ENCODE data around the gene SHISA6. TPM values are rescaled to one million over a fixed set of nuclear protein-coding genes. Genes with fewer than 3 reads are reported as not detected.

Gene SHISA6
- total RNA-seq, 1 donor from 2014 or later, result not detected

- no peak for DNase-seq (ENCODE audit: low read depth in 2 of 2)
These were observed 274.9 kb downstream of the SHISA6 start for GRCh38 chr17:11515901-11516300.

GRCh38 chr17:11535231-11535630 lies 294.2 kb downstream of the SHISA6 start:
- DNase-seq (ENCODE audit: low read depth in 2 of 2), result no peak

DNA sequence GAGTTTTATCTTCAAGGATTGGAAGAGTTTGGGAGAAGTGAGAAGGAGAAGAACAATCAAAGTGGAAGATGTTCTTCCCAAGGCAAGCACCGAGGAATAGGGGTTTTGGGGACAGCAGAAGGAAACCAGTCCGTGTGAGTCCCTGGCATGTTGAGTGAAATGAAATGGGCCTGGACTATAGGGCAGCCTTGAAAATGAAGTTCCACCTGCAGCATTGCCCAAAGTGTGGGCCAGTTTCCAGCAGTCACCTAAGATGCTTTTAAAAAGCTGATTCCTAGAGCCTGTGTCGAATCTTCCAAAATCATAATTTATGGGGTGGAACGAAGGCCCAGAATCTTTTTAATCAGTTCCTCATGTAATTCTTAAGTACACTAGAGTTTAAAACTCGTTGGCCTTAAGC lies 297.4 kb downstream of the SHISA6 start:
- DNase-seq (ENCODE audit: low read depth in 2 of 2), result no peak

GRCh38 chr17:11539637-11540036 lies 298.6 kb downstream of the SHISA6 start:
- no peak for DNase-seq (ENCODE audit: low read depth in 2 of 2)

DNA sequence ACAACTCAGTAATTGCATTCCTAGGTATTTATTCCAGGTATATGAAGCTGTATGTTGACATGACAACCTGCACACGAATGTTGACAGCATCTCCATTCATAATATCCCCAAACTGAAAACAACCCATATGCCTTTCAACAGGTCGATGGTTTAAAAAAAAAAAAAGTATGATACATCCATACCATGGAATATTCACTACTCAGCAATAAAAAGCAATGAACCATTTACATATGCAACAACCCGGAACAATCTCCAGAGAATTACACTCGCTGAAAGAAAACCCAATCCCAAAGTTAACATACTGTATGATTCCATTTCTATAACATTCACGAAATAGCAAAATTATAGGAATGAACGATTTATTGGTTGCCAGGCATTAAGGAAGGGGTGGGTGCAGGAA lies 304.0 kb downstream of the SHISA6 start:
- no peak for DNase-seq (ENCODE audit: low read depth in 2 of 2)

- no peak for DNase-seq (ENCODE audit: low read depth in 2 of 2)
These were observed 304.7 kb downstream of the SHISA6 start for GRCh38 chr17:11545696-11546095.

DNA sequence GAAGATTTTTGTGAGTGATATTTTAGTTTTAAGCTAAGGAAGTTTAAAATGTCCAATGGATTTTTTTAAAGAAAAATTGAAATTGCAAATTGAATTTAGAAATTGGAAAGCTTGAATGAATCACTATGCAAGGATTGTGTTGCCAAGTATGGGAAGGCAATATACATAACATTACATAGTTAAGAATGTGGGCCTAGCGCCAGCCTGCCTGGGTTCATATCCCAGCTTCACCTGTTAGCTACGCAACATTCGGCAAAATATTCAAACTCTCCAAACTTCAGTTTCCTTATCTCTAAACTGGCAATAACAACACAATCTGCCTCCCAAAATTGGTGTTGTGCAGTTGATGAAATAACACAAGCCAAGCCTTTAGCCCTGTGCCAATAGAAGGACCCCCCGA lies 306.8 kb downstream of the SHISA6 start:
- no peak for DNase-seq (ENCODE audit: low read depth in 2 of 2)

GRCh38 chr17:11548398-11548797 lies 307.4 kb downstream of the SHISA6 start:
- DNase-seq (ENCODE audit: low read depth in 2 of 2), result no peak

DNA sequence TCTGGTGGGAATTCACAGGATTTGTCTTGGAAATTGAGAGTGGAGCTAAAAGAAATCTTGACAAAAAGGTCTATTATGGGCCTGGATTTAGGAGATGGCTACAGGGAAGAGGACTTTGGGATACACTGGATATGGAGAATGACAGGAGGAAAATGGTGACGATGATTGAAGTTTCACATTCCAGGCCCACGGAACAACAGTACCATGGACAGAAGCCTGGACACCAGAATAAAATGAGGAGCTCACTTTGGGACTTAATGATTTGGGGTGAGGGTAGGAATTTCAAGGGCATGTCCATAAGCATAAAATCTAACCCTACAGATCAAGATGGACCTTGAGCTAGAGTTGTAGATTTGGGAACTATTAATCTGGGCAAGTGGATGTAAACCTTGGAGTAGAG lies 309.4 kb downstream of the SHISA6 start:
- DNase-seq (ENCODE audit: low read depth in 2 of 2), result no peak

DNA sequence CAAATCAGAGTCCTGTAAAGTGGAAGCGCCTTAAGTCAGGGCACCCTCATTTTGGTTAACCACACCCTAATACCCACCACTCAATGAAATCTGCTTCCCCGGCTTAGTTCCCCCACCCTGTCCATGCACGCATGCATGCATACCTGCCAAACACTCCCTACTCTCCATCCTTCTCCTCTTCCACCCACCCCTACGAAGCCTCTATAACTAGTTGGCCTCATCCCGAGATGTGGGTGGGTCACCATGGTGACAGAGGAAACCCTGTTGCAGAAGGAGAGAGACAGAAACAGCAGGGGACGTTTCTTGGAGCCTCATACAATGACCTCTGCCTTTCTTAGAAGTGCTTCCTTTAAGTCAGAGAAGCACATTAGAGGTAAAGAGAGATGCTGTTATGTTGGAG lies 310.4 kb downstream of the SHISA6 start:
- no peak for DNase-seq (ENCODE audit: low read depth in 2 of 2)

DNA sequence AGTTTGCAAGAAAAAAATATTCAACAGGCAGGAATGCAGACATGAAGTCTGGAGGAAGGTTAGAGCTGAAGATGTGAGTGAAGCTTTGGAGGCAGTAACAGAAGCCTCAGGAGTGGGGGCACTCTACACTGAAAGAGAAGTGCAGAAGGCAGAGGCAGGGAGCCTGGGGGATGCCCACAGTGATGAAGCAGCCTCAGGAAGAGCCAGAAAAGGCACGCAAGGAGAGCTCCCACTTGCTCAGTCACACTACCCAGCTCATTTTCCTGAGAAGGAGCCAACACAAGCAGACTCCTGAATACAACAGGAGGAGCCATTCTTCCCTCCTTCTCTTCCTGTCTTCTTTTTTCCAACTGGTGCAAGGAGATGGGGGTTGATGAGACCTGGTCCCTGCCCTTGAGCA lies 312.1 kb downstream of the SHISA6 start:
- DNase-seq (ENCODE audit: low read depth in 2 of 2), result no peak

DNA sequence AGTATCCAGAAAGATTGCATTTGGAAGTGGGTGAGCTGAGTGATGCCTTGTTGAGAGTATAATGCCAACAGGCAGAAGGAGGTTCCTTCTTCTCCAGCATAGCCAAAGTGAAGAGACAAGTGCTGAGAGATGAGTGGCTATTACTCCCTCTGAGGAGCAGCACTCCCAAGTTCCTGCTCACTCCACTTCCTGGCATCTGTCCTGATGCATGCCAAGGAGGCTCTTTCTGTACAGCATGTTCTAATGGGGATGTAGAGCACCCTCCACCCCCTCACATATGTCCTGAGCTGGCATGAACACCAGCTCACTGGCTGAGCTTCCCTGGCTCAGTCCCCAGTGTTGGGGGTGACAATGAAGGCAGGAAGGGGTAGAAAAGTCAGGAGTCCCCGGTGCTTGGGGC lies 313.0 kb downstream of the SHISA6 start:
- no peak for DNase-seq (ENCODE audit: low read depth in 2 of 2)

DNA sequence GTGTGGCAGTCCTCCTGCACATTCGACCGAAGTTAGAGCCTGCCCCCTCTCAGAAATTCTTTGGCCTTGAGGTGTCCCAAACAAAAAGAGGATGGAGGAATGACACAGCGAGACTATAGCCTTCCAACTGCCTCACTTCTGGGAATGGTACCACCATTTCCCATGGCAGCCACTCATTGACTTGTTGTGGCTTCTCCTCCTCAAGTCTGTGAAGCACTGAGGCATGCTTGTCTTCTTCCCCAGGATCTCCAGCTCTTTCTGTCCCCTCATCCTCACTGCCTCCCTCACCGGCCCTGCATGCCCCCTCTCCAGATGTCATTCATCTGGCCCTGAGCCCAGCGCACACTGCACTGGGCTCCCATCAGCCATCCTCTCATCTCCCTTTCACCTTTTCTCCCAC lies 313.5 kb downstream of the SHISA6 start:
- DNase-seq (ENCODE audit: low read depth in 2 of 2), result no peak

DNA sequence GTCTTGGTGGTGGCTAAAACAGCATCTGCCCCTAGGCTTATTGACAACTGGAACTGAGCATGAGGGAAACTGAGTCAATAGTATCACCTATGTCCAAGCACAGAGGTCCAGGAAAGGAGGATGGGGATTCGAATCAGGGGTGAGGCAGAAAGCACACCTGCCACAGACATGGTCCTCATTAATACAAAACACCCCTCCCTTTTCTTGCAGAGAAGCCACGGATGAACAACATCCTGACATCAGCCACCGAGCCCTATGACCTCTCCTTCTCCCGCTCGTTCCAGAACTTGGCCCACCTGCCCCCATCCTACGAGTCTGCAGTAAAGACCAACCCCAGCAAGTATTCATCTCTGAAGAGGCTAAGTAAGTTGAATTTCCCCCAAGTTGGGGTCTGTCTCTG lies 314.5 kb downstream of the SHISA6 start:
- DNase-seq (ENCODE audit: low read depth in 2 of 2), result no peak

GRCh38 chr17:11557727-11558452 lies 316.9 kb downstream of the SHISA6 start:
- DNase-seq (ENCODE audit: low read depth in 2 of 2), result no peak

DNA sequence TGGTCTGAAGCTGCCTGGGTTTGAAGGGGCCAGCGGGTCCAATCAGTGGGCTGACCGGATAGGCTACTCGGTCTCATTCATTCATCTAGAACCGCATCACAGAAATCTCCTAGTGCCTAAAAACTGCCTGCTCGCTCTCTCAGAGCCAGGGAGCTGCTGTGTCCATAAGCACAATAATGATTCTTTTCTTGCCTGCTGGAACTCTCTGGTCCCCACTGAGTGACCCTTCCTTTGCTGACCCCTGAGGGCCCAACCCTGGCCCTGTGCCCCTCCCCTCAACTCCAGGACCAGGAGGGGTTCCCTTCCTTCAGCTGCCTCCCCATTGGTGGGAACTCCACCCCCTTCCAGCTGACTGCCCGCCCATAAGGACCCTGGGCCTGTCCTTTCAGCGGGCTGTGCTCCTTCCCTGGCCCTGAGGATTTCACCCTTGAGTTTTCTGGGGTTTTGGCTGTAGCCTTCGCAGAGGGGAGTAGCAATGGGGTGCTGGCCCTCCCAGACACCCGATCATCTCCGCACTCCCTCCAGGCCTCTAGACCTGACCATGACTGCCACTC lies 317.7 kb downstream of the SHISA6 start:
- DNase-seq (ENCODE audit: low read depth in 2 of 2), result no peak

DNA sequence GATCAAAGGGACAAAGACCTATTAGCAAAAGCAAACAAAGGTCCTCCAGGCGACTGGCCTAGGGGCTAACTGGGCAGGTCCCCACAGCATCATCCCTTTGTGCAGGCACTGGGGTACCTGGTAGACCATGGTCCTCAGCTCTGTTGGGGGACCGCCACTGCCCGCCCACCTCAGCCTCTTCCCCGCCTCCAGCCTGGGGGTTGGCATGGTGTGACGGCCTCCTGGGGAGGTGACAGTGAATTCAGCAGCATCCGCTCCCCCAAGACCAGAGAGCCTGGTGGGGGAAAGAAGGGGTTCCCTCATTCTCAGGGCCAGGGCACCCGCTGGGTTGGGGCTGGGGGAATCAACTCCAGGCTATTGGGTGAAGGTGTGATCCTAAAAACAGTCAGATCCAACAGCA lies 318.6 kb downstream of the SHISA6 start:
- DNase-seq (ENCODE audit: low read depth in 2 of 2), result no peak

- DNase-seq (ENCODE audit: low read depth in 2 of 2), result no peak
These were observed 320.3 kb downstream of the SHISA6 start for GRCh38 chr17:11561281-11561680.

DNA sequence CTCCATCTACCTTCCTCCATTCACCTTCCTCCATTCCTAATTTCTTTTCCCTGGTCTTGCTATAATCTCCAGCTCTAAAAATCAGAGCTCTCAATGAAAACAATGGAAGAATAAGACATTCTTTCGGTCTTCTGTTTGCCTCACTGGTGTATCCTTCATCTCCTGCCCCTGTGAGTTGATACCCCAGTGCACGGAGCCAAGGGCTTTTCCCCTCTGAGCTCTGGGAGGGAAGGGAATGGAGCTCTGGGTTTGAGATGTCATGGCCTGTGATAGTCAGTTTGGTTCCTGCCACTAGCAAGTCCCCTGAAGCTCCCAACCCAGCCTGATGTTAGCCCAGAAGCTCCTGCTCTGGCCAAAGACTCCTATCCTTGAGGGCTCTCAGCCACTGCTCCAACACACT lies 320.7 kb downstream of the SHISA6 start:
- no peak for DNase-seq (ENCODE audit: low read depth in 2 of 2)

DNA sequence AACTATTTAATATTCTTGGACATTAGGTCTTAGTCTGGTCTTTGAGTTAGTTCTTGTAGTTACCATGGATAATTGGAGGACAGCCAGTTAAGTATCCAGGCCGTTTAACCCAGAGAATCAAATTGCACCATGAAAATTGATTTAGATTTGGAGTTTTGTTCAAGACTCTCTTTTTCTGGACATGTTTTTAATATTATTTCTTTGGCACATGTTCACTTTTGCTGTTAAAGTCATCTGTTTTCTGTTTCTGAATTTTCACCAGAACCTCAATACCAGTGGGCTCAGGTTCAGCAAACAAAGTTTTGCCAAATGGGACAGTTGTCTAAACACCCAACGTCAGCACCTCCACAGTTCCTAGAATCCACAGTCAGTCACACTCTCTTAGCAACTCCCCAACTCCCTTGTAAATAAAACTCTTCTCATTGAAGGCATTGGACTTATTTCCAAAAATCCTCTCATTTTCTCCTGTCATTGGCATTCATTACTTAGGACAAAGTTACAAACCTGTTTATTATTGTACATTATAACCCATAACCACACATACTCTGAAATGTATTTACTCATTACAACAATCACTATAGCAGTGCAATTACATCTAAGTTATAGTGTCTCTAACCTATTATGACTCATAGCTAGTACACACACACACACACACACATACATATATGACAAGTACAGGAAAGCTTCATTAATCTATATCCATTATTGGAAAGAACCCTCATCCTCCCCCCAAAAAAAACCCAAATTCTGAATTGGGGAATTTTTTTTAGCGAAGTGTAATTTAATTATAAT lies 323.8 kb downstream of the SHISA6 start:
- no peak for DNase-seq (ENCODE audit: low read depth in 2 of 2)

GRCh38 chr17:11565591-11565990 lies 324.6 kb downstream of the SHISA6 start:
- DNase-seq (ENCODE audit: low read depth in 2 of 2), result no peak

DNA sequence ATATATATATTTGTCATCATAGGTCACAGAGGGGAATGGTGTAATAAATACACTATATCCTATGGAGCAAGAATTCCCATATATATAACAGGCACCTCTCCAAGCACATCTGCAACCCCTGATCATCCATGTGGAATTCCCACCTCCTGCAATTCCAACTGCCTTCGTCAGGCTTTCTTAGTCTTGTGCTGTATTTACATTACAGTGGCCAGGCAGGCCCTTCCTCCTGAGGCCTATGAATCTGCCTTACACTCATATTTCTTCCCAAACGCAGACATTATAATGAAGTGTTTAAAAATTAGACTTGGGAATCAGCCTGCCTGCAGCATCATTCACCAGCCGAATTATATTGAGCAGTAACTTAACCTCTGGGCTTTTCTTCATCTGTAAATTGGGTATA lies 338.0 kb downstream of the SHISA6 start:
- no peak for DNase-seq (ENCODE audit: low read depth in 2 of 2)

- no peak for DNase-seq (ENCODE audit: low read depth in 2 of 2)
These were observed 339.7 kb downstream of the SHISA6 start for GRCh38 chr17:11580677-11581076.
